ENCODE data around the gene PPP1R16B. TPM values are rescaled to one million over a fixed set of nuclear protein-coding genes. Genes with fewer than 3 reads are reported as not detected.

PPP1R16B gene
- total RNA-seq: 0.15 and 0.17 TPM in 2 replicates

- DNase-seq (ENCODE audit: low read depth): no peak
These were observed at the start of gene PPP1R16B for GRCh38 chr20:38805502-38805957. Gene PPP1R16B (plus strand): TSS chr20:38805697. CDS start chr20:38835926, 30,229 bp downstream.

GRCh38 chr20:38757145-38757775, 48.2 kb upstream of the PPP1R16B start:
- no peak for DNase-seq (ENCODE audit: low read depth)

DNA sequence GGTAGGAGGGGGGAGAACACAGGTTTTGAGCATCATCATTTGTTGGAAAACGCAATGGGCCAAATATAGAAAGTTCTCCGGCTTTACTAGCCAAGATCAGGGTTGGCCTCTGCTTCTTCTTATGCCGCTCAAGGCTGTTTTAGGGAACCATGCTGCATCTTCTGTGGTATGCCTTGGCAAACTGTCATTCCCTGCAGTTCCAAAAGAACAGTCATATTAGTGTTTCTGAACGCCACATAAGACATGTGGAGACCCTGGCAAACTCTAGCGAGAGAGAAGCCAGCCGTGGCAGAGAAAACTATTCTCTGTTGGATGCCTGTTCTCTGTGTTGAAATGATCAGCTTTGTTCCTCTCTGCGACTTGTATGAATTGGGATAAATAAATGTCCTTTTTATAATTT, 46.4 kb upstream of the PPP1R16B start:
- DNase-seq (ENCODE audit: low read depth): no peak

DNA sequence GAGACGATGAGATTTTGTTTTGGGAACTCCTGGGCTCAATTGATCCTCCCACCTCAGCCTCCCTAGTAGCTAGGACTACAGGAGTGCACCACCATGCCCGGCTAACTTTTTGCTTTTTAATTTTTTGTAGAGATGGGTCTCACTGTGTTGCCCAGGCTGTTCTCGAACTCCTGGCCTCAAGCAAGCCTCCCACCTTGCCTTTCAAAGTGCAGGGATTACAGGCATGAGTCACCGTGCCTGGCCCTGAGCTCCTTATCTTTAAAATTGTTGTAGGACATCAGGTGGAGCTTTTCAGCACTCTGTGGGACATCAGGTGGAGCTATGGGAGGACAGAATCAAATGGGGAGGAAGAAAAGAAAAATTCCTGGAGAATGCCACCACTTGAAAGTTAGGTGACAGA, 44.5 kb upstream of the PPP1R16B start:
- DNase-seq (ENCODE audit: low read depth): no peak

DNA sequence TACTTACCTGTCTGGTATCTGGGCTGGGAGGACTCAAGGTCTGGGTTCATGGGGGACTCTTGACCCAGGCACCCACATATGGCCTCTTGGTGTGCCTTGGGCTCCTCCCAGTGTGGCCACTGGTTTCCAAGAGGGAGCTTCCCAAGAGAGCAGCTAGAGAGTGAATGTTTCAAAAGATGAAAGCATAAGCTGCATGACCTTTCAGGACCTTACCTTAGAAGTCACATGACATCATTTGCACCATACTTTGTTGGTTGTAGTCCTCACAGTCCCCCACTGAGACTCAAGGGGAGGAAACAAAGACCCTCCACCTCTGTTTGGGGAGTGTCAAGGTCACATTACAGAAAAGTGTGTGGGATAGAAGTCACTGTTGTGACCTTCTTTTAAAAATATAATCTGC, 43.3 kb upstream of the PPP1R16B start:
- no peak for DNase-seq (ENCODE audit: low read depth)

- no peak for DNase-seq (ENCODE audit: low read depth)
These were observed 41.9 kb upstream of the PPP1R16B start for GRCh38 chr20:38763616-38764015.

DNA sequence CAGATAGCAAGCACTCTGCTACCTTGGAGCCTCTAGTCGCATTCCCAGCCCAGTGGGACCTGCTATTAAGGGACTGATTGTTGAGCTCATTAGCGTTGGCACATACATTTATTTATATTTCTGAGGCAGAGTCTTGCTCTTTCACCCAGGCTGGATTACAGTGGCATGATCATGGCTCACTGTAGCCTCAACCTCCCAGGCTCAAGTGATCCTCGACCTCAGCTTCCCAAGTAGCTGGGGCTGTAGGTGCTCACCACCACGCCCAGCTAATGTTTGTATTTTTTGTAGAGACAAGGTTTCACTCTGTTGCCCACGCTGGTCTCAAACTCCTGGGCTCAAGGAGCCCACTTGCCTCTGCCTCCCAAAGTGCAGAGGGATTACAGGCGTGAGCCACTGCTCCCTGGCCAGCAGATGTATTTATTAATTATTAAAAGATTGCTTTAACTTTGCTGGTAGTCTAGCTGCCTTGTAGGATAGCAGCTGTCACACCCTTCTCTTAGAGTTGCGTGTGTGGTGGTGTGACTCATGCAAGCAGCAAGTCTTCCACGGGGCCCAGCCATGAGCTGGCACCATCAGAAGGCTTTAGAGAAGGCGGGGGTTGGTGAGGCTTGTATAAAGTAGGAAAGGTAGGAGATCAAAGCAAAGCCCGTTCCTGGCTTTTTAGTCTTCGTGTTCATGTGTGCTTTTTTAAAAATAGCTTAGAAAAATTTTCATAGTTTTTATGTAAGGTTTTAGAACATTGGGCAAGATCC, 40.8 kb upstream of the PPP1R16B start:
- peak; percentile 96 for DNase-seq (ENCODE audit: low read depth)

DNA sequence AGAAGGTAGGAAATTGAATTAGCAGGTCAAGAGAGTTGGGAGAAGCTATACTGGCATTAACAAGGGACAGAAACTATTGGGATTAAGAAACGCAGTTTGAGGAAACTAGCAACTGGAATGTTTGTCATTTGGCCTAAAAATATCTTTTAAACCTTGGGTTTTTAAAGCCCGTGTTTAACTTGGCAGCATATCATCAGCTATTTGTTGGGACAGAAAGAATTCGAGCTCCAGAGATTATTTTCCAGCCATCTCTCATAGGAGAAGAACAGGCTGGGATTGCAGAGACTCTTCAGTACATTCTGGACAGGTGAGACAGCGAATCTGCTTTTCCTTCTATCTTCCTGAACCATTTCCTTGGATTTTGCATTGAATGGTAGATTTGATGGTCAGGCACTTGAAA, 39.4 kb upstream of the PPP1R16B start:
- no peak for DNase-seq (ENCODE audit: low read depth)

- no peak for DNase-seq (ENCODE audit: low read depth)
These were observed 35.9 kb upstream of the PPP1R16B start for GRCh38 chr20:38769376-38770295.

- DNase-seq (ENCODE audit: low read depth): no peak
These were observed 35.0 kb upstream of the PPP1R16B start for GRCh38 chr20:38770546-38770945.

- no peak for DNase-seq (ENCODE audit: low read depth)
These were observed 34.5 kb upstream of the PPP1R16B start for GRCh38 chr20:38770970-38771369.

DNA sequence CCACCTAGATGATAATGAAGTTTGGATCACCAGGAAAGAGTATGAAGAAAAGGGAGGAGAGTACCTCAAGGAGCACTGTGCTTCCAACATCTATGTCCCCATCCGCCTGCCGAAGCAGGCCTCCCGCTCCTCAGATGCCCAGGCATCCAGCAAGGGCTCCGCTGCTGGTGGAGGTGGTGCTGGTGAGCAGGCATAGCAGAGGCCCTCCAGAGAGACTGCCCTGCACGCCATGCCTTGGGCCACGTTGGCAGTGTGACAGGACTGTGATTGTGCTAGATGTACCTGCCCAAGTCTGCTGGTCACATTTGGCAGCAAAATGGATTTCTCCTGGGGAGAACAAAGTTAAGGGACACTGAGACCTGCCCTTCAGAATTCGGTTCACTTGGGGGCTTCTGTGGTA, 33.9 kb upstream of the PPP1R16B start:
- DNase-seq (ENCODE audit: low read depth): no peak

- DNase-seq (ENCODE audit: low read depth): no peak
These were observed 31.3 kb upstream of the PPP1R16B start for GRCh38 chr20:38774167-38774566.

DNA sequence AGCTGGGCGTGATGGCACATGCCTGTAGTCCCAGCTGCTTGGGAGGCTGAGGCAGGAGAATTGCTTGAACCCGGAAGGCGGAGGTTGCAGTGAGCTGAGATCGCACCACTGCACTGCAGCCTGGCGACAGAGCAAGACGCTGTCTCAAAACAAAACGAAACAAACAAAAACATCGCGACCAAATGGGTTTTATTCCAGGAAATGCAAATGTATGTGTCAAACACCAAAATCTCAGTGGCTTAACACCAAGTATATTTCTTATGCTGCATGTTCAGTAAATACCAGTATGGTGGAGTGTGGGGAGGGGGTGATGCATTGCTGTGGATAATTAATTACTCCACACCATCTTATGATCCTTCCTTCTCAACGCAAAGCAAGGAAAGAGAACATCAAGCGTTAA, 29.1 kb upstream of the PPP1R16B start:
- no peak for DNase-seq (ENCODE audit: low read depth)

GRCh38 chr20:38779247-38780097, 26.0 kb upstream of the PPP1R16B start:
- peak; percentile 8 for DNase-seq (ENCODE audit: low read depth)

GRCh38 chr20:38782275-38782674, 23.2 kb upstream of the PPP1R16B start:
- no peak for DNase-seq (ENCODE audit: low read depth)

- DNase-seq (ENCODE audit: low read depth): no peak
These were observed 17.6 kb upstream of the PPP1R16B start for GRCh38 chr20:38787870-38788269.

GRCh38 chr20:38789503-38790199, 15.8 kb upstream of the PPP1R16B start:
- DNase-seq (ENCODE audit: low read depth): peak; percentile 21

GRCh38 chr20:38790200-38791053, 15.1 kb upstream of the PPP1R16B start:
- DNase-seq (ENCODE audit: low read depth): peak; percentile 36

DNA sequence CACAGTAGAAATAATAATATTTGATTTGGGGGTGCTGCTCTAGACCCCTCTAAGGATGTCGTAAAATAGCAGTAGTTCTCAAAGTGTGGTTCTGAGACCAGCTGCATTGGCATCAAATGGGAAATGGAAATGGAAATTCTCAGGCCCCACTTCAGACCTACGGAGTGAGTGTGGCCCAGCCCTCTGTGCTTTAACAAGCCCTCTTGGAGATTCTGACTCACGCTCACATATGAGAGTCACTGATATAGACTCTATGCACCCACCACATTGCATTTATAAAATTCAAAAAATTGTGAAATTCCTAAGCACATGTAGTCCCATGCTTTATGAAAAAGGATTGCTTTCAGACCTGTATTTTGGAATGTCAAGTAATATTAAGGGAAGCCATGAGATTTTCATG, 14.2 kb upstream of the PPP1R16B start:
- no peak for DNase-seq (ENCODE audit: low read depth)
